GM13976 (cell line): ENCODE measurements around the gene DMRT3.

ENCODE experiments used
- DNase-seq: peaks from one replicate; pipeline ENCODE4 v3.0.0; 2012; ENCODE audit warnings: low spot score
- in situ Hi-C: fragments of 300-500 bp; cut with MboI; formaldehyde crosslinking; loops from one replicate; pipeline ENCODE4 v1.12.0; 2022; ENCODE audit warnings: low sequenced_read_pairs, mixed read lengths, inconsistent platforms; ENCODE audit not compliant: unreplicated experiment
- TF ChIP-seq, protein P1 (sequence below): IDR thresholded peaks from 2 replicates; pipeline ENCODE4 v1.5.1; 2012; ENCODE audit warnings: borderline replicate concordance, mild to moderate bottlenecking; ENCODE audit not compliant: insufficient read depth; ENCODE audit errors: extremely low read depth, missing control alignments, control extremely low read depth

DMRT3 gene

DNA sequence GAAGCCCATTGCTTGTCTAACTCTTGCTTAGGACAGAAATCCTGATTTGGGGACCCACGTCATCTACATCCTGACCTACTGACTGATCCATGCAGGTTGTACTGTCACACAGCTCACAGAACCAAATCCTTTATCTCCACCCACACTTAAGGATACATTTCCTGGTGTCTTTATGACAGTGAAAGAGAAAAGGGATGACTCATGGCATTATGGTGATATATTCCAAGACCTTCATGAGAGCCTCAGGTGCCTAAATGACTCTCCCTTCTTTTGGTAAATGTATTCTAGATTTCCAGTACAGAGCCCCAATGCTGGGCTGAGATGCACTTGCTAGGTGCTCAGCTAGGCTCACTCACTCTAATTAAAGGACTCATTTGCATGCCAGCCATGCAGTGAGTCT is 47.7 kb downstream of the DMRT3 start:
- TF ChIP-seq, protein P1, sequence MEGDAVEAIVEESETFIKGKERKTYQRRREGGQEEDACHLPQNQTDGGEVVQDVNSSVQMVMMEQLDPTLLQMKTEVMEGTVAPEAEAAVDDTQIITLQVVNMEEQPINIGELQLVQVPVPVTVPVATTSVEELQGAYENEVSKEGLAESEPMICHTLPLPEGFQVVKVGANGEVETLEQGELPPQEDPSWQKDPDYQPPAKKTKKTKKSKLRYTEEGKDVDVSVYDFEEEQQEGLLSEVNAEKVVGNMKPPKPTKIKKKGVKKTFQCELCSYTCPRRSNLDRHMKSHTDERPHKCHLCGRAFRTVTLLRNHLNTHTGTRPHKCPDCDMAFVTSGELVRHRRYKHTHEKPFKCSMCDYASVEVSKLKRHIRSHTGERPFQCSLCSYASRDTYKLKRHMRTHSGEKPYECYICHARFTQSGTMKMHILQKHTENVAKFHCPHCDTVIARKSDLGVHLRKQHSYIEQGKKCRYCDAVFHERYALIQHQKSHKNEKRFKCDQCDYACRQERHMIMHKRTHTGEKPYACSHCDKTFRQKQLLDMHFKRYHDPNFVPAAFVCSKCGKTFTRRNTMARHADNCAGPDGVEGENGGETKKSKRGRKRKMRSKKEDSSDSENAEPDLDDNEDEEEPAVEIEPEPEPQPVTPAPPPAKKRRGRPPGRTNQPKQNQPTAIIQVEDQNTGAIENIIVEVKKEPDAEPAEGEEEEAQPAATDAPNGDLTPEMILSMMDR = no peak
- in situ Hi-C loops = no loop called here
- no peak for DNase-seq

DNA sequence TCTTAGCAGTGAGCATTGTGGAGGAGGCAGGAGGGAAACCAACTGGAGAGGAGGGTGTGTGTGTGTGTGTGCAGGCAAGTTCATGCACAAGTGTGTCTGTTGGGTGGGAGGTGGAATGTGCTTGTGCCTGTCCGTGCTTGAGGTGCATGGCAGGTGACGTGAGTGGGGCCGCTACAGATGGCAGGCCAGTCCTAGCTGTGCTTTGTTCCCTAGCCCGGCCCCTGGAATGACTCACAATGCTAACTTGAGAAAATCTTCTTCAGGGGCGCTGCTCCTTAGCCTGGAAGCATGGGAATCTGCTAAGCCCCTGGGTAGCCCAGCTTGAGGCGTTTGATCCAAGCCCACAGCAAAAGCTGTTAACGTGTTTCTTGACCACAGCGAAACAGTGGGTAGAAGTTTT is 48.7 kb downstream of the DMRT3 start:
- DNase-seq = no peak
- in situ Hi-C loops = loop anchor here (25.0 kb wide), 1 partner anchor 412 kb away; no protein-coding TSS in a partner anchor
- TF ChIP-seq, protein P1 = no peak

DNA sequence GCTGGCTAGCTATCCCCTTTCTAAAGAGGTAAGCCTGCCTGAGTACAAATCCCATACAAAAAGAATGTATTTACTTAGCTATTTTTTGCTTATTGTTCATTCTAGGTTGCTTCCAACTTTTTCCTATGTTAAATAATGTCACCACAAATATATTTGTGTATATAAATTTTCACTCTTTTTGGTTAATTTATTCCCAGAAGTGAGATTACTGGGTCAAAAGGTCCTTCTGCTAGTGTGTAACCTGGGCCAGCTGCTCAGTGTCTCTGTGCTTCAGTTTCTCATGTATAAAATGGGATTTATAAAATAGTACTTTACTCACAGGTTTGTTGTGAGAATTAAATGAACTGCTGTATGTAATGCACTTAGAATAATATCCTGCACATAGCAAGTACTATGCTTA is 49.8 kb downstream of the DMRT3 start:
- in situ Hi-C loops = loop anchor here (25.0 kb wide), 1 partner anchor 411 kb away; no protein-coding TSS in a partner anchor
- DNase-seq = no peak
- TF ChIP-seq, protein P1 = no peak

DNA sequence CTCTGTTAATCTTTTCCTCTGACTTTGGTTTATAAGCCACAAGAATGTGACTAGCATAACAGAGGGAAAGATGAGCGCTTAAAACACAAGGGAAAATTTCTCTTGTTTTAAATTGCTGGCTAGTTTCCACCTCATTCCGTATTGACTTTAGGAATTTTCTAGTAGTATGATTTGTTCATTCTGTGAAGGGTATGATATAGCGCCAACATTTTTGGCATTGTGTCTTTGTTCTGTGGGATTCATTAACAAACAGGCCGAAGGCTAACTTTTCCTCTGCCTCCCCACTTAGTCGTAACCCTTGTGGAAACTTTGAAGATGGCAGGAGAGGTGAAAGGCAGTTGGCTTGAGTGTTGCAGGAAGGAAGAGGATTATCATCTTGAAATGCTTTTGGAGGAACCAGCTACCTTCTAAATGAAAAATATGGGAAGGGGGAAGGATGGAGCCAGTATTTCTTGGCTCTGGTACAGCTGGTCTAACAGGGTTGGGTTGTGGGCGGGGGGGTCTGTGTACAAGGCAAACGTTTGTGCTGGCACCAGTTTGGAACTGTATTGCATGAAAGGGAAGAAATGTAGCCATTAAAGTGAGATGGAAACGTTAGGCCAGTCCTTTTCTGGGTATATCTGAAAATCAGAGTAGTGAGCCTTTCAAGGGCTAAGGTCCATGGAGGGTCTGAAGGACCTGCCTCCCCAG is 52.2 kb downstream of the DMRT3 start:
- in situ Hi-C loops = loop anchor here (25.0 kb wide), 1 partner anchor 409 kb away; no protein-coding TSS in a partner anchor
- TF ChIP-seq, protein P1 = no peak

DNA sequence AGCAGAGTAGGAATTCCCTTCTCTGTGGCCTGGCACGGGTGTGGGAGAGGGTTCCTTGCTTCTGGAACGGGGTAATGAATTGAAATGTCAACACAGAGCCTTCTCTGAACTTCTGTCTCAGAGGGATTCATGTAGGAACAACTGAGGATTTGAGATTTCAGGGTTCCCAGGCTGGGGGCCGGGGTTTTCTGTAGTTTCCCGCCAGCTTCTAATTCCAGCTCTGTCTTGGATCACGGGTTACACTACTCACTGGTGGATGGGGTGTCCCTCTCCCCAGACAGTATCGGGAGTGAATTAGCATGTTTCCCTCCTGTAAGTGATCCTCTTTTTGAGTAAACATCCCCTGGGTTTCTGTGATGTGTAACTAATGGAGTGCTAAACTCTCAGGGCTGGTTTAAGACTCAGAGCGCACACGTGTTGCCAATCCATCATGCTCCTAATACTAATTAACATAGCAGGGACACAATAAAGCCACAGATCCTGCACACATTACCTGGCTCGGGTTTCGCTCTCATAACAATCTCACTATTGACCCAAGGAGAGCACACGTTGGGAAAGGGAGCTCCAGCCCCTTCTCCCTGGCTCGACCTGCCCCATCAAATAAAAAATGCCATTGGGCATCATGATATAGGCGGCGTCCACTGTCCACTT is 55.6 kb downstream of the DMRT3 start:
- in situ Hi-C loops = loop anchor here (25.0 kb wide), 1 partner anchor 405 kb away; no protein-coding TSS in a partner anchor
- TF ChIP-seq, protein P1 = no peak
- no peak for DNase-seq

More for the DNA sequence above, 52.2 kb downstream of the DMRT3 start:
- DNase-seq = no peak

DNA sequence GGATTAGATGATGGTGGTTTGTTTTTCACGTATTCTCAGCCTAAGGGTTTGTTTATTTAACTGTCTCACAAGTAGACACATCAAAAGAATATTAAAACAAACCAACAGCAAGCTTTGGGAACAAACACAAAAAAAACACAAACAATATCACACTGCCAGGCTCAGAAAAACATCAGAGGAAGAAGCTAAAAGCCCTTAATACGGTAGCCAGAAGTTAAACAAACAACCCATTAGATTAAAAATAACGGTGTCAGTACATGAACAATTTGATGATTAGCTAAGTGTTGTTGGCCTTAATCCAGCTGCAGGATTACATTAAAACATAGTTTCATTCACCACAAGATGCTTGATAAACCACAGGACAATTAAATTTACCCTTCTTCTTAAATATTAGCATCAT is 57.8 kb downstream of the DMRT3 start:
- in situ Hi-C loops = loop anchor here (25.0 kb wide), 1 partner anchor 403 kb away; no protein-coding TSS in a partner anchor
- TF ChIP-seq, protein P1 = no peak
- DNase-seq = no peak
